NT2/D1 (cell line): ENCODE measurements around the gene PADI2.
"Not testable (repeated sequence)": the region's sequence is repeated elsewhere in the genome, so short reads cannot be mapped to it uniquely, and the experiment has no call there.

Source experiments
- SUZ12 ChIP-seq: IDR thresholded peaks from 2 replicates; pipeline ENCODE4 v1.6.1; 2011; ENCODE audit not compliant: insufficient read length, insufficient read depth; ENCODE audit errors: extremely low read depth
- YY1 ChIP-seq: IDR thresholded peaks from 2 replicates; pipeline ENCODE4 v1.6.1; 2011; ENCODE audit not compliant: insufficient read length, insufficient read depth
- ZNF274 ChIP-seq: IDR thresholded peaks from 2 replicates; pipeline ENCODE4 v1.6.1; 2011; ENCODE audit warnings: mild to moderate bottlenecking, low read depth, low read length

DNA sequence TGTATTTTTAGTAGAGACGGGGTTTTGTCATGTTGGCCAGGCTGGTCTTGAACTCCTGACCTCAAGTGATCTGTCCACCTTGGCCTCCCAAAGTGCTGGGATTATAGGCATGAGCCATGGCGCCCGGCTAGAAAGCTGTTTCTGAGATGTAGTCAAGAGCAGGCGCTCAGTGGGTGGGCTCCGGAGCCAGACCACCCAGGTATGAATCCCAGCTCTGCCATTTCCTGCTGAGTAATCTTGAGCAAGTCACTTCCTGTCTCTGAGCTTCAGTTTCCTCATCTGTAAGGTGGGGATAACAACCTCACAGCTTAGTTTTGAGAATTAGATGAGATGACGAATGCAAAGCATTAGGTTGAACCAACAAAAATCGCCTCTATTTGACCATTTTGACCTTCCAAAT is 56.5 kb downstream of the PADI2 start:
- not testable (repeated sequence) for TF ChIP-seq ZNF274, SUZ12, YY1
